HG03139 (cell line): ENCODE data around the gene NUP205.

ENCODE experiments used
- ATAC-seq: cut with Tn5 transposase; IDR thresholded peaks from one replicate; pipeline ENCODE4 v1.9.1; 2021; ENCODE audit not compliant: unreplicated experiment

NUP205 gene

GRCh38 chr7:135541029-135541428, 16.7 kb upstream of the NUP205 start:
- no peak for ATAC-seq

- no peak for ATAC-seq
Observed at GRCh38 chr7:135550196-135550595, 7.5 kb upstream of the NUP205 start.

DNA sequence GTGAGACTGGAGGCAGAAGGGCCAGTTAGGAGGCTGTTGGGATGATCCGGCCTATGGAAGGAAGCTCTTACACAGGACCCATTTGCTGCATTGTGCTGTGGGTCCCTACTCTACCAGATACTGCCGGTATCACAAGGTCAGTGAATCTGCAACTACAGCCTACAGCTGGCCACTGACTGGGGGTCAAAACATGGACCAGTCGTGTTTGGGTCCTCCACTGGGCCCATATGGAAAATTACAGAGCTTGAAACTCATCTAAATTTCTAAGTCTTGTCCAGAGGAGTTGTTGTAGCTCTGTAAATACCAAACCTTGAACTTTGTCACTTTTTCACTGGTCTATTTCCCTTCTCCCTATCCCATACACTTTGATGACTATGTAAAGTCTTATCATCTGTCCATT, 5.6 kb upstream of the NUP205 start:
- ATAC-seq: no peak

DNA sequence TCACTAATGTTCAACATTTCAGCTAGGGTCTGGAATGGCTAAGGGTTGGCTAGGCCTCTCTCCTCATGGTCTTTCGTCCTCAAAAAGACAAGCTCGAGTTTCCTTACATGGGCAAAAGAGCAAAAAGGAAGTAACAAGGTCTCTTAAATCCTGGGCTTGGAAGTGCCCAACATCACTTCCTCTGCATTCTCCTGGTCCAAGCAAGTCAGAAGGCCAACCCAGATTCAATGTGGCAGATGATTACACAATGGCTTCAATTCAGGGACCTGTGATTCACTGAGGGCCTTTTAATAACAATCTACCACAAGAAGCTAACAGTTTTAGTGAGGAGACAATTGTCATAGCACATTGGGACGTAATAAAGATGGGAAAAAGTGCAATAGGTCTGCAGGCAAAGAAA, 4.4 kb upstream of the NUP205 start:
- ATAC-seq: no peak

GRCh38 chr7:135558337-135558767, 635 bp downstream of the NUP205 start:
- peak; percentile 74 for ATAC-seq

DNA sequence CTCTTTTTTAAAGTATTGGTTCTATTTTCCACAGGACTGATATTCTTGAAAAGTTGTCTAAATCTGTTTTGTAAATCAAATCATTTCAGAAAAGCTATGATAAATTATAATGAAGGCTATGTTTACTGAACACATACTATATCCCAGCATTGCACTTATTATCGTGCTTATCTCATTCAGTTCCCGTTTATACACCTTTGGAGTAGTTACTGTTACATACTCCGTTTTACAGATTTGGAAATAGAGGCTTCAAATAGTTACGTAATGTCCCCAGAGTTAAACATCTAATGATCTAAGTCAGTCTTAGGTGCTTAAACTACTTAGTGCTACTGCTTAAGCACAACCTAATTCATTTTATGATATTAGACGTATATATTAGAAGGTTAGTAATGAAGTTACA, 1.2 kb downstream of the NUP205 start:
- no peak for ATAC-seq

GRCh38 chr7:135560631-135561030, 2.9 kb downstream of the NUP205 start:
- ATAC-seq: no peak

GRCh38 chr7:135562720-135563119, 5.0 kb downstream of the NUP205 start:
- no peak for ATAC-seq

DNA sequence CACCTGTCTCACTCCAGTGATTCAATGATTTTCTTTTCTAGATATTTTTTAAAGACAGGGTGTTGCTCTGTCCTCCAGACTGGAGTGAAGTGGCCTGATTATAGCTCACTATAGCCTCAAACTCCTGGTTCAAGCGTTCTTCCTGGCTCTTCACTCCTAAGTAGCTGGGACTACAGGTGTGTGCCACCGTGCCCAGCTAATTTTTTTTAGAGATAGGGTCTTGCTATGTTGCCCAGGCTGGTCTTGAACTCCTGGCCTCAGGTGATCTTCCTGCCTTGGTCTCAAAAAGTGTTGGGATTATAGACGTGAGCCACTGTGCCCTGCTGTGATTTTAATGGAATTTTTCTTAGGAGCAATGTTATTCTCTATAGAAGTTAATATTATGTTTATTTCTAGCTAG, 14.1 kb downstream of the NUP205 start:
- no peak for ATAC-seq

DNA sequence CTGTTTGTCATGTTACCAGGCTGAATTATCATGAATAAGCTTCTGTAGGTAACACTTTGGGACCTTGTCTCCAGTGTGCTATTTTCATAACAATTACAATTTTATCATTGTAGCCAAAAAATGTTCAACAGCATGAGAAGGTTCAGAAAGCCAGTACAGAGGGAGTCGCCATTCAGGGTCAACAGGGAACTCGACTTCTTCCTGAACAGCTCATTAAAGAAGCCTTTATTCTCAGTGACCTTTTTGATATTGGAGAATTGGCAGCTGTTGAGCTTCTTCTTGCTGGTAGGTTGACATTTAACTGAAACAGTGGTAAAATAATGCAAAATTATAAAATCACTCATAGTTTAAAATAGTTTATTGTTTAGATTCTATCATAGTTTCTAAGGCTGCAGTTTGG, 15.8 kb downstream of the NUP205 start:
- no peak for ATAC-seq

GRCh38 chr7:135575296-135575695, 17.6 kb downstream of the NUP205 start:
- ATAC-seq: no peak

- ATAC-seq: no peak
Observed at GRCh38 chr7:135578569-135578968, 20.9 kb downstream of the NUP205 start.

DNA sequence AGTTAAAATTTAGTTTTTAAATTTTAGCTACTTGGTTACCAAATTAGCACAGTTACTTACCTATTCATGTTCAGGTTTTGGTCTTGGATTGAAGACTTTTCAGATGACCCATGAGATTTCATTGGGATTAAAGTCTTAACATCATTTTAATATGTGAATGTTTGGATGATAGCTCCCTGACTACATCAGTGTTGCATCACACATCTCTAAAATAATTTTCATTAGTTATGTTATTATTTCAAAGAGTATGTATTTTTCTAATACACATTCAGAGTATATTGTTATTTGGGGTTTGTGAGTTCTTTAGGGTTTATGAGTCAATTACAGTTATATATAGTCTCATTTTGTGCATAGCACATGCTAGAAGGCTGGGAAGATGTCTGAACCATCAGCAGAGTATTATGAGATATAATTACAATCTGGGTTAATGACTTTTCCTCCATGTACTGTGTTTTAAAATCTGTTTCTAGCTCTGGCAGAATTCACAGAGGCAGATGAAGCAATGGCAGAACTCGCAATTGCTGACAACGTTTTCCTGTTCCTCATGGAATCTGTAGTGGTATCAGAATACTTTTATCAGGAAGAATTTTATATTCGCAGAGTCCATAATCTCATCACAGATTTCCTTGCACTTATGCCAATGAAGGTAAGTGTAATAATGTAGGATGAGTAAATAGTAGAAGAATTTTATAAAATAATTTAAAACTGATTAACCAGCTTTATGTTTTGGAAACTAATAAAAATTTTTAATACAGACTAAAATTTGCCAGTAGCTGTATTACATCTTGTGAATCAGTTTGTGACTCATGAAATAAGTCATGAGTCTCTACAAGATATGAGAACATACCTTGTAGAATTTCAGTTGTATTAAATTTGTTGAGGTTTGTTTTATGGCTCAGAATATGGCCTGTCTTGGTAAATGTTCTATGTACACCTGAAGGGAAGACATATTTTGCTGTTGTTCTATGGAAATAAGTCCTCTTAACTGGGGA, 26.9 kb downstream of the NUP205 start:
- no peak for ATAC-seq

GRCh38 chr7:135597181-135597925, 39.6 kb downstream of the NUP205 start:
- no peak for ATAC-seq

DNA sequence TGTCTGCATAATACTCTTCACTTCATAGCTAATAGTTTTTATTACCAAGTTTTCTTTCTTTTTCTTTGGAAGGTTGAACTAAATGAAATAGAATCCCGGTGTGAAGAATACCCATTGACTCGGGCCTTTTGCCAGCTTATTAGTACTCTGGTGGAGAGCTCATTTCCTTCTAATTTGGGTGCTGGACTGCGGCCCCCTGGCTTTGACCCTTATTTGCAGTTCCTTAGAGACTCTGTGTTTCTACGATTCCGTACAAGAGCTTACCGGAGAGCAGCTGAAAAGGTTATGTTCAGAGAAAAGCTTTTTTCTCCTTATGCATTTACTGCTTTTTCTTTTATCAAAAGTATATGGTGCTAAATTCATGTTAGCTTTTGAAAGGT, 40.2 kb downstream of the NUP205 start:
- no peak for ATAC-seq

DNA sequence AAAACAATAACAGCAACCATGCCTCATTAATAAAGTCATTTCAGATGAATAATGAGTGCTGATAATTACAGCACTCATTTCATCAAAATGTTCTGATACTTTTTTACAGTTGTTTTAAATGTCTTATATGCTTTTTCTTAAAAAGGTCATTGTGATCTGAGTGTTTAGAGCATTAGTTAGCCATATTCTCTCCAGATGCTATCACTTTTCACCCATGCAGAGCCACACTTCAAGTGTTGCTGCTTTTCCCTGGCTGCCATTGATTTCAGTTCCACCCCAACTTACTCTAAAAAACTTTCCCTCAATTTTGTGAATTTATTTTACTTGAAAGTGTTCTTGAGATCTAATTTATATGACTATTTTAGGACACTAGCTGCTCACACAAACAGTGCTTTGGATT, 41.8 kb downstream of the NUP205 start:
- ATAC-seq: no peak

DNA sequence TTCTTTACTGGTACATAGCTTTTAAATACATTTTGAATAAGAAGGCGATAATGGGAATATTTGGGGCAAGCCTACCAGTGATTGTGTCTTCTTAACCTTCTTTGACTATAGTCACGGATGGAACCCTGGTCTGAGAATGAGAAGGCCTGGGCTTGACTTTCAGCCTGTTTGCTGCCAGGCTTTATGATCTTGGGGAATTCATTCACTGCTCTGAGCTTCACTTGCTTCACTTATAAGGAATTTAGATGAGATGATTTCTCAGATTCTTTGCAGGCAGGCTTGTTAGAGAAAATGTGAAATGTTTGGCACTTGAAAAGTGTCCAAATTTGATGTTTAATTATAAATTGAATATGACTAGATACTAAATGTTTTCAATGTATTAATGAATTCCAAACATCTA, 42.5 kb downstream of the NUP205 start:
- no peak for ATAC-seq

GRCh38 chr7:135601182-135601581, 43.5 kb downstream of the NUP205 start:
- ATAC-seq: no peak

DNA sequence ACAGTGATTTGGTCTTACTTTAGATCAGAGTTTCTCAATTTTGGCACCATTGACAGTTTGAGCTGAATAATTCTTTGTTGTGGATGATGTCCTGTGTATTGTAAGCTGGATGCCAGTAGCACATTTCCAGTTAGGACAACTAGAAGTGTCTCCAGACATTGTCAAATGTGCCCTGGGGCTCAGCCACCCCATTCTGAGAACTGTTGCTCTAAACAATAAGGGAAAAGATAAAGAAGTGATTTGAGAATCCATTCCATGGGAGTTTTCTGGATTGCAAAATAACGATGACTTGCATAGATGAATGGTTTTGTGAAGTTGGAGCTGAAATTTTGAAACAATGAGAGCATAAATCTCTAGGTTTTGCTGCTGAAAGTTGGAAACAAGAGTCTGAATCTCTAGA, 44.6 kb downstream of the NUP205 start:
- ATAC-seq: no peak

GRCh38 chr7:135616136-135616535, 58.4 kb downstream of the NUP205 start:
- ATAC-seq: no peak

DNA sequence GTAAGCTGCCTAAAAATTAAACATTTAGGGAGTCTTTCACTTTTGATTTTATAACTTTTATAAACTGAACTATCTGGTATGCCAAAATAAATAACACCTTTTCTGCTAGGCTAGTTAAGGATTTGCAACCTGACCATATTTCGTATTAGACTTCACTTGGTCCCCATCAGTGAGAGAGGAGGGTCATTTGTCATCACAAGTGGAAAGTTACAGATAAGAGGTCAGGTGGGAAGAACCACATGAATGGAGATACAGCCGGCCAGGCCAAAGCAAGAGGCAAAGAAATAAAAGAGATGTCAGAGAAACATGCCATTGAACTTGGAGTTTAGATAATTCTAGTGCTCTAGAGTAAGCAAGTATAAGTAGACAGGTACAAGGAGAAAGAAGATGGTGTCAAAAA, 60.1 kb downstream of the NUP205 start:
- ATAC-seq: no peak

GRCh38 chr7:135618510-135618909, 60.8 kb downstream of the NUP205 start:
- ATAC-seq: no peak
